ENCODE measurements around the gene C3orf20.
"Not testable (repeated sequence)": the region's sequence is repeated elsewhere in the genome, so short reads cannot be mapped to it uniquely, and the experiment has no call there.

C3orf20 gene

GRCh38 chr3:14798231-14798630 lies 123.3 kb downstream of the C3orf20 start:
- no peak for DNase-seq (ENCODE audit: low spot score)

GRCh38 chr3:14799146-14799545 lies 124.2 kb downstream of the C3orf20 start:
- no peak for DNase-seq (ENCODE audit: low spot score)

GRCh38 chr3:14801031-14801430 lies 126.1 kb downstream of the C3orf20 start:
- DNase-seq (ENCODE audit: low spot score) = no peak

GRCh38 chr3:14801668-14802380 lies 126.9 kb downstream of the C3orf20 start:
- no peak for DNase-seq (ENCODE audit: low spot score)

- no peak for DNase-seq (ENCODE audit: low spot score)
Observed at GRCh38 chr3:14802381-14802731, 127.4 kb downstream of the C3orf20 start.

GRCh38 chr3:14803101-14803980 lies 128.4 kb downstream of the C3orf20 start:
- DNase-seq (ENCODE audit: low spot score) = no peak

GRCh38 chr3:14803981-14804834 lies 129.3 kb downstream of the C3orf20 start:
- DNase-seq (ENCODE audit: low spot score) = no peak

GRCh38 chr3:14804835-14805780 lies 130.2 kb downstream of the C3orf20 start:
- no peak for DNase-seq (ENCODE audit: low spot score)

GRCh38 chr3:14805961-14806537 lies 131.1 kb downstream of the C3orf20 start:
- no peak for DNase-seq (ENCODE audit: low spot score)

GRCh38 chr3:14806641-14807263 lies 131.8 kb downstream of the C3orf20 start:
- DNase-seq (ENCODE audit: low spot score) = no peak

- DNase-seq (ENCODE audit: low spot score) = no peak
Observed at GRCh38 chr3:14808025-14808424, 133.1 kb downstream of the C3orf20 start.

- DNase-seq (ENCODE audit: low spot score) = no peak
Observed at GRCh38 chr3:14808502-14809266, 133.7 kb downstream of the C3orf20 start.

GRCh38 chr3:14809611-14810010 lies 134.7 kb downstream of the C3orf20 start:
- not testable (repeated sequence) for DNase-seq (ENCODE audit: low spot score)

- no peak for DNase-seq (ENCODE audit: low spot score)
Observed at GRCh38 chr3:14810070-14810791, 135.3 kb downstream of the C3orf20 start.

- no peak for DNase-seq (ENCODE audit: low spot score)
Observed at GRCh38 chr3:14810801-14811661, 136.1 kb downstream of the C3orf20 start.

GRCh38 chr3:14811684-14812083 lies 136.7 kb downstream of the C3orf20 start:
- DNase-seq (ENCODE audit: low spot score) = no peak

- no peak for DNase-seq (ENCODE audit: low spot score)
Observed at GRCh38 chr3:14812196-14812790, 137.4 kb downstream of the C3orf20 start.
